Activated T-helper 1 cell treated with Interleukin-2 at 50 U/mL for 16 hours (primary cell): ENCODE results near the gene GGT1.
A peak's percentile ranks its signal among the peaks of the same experiment; 100 is the strongest.
"Not testable (repeated sequence)": the region's sequence is repeated elsewhere in the genome, so short reads cannot be mapped to it uniquely, and the experiment has no call there.

Experiments used
- DNase-seq: peaks from one replicate; pipeline ENCODE4 v3.0.0-alpha.2; 2020; ENCODE audit warnings: low read depth

Gene GGT1

GRCh38 chr22:24599958-24600715 lies 2.9 kb upstream of the GGT1 start:
- not testable (repeated sequence) for DNase-seq

- no peak for DNase-seq
Observed at GRCh38 chr22:24601217-24602104, 1.5 kb upstream of the GGT1 start.

GRCh38 chr22:24602105-24602749 lies 766 bp upstream of the GGT1 start:
- not testable (repeated sequence) for DNase-seq

- not testable (repeated sequence) for DNase-seq
Observed at GRCh38 chr22:24603770-24604629, 1.0 kb downstream of the GGT1 start.

GRCh38 chr22:24606340-24606739 lies 3.3 kb downstream of the GGT1 start:
- DNase-seq: not testable (repeated sequence)

GRCh38 chr22:24607429-24607983 lies 4.5 kb downstream of the GGT1 start:
- DNase-seq: peak; percentile 32

GRCh38 chr22:24608327-24608726 lies 5.3 kb downstream of the GGT1 start:
- DNase-seq: not testable (repeated sequence)

GRCh38 chr22:24609888-24610287 lies 6.9 kb downstream of the GGT1 start:
- DNase-seq: not testable (repeated sequence)

GRCh38 chr22:24614794-24615193 lies 11.8 kb downstream of the GGT1 start:
- not testable (repeated sequence) for DNase-seq

GRCh38 chr22:24621244-24621643 lies 18.3 kb downstream of the GGT1 start:
- DNase-seq: not testable (repeated sequence)

GRCh38 chr22:24622596-24622995 lies 19.6 kb downstream of the GGT1 start:
- DNase-seq: not testable (repeated sequence)

GRCh38 chr22:24627911-24628310 lies 24.9 kb downstream of the GGT1 start:
- DNase-seq: not testable (repeated sequence)

GRCh38 chr22:24629069-24629468 lies 26.1 kb downstream of the GGT1 start:
- not testable (repeated sequence) for DNase-seq

- DNase-seq: not testable (repeated sequence)
Observed at GRCh38 chr22:24630812-24631427, 27.9 kb downstream of the GGT1 start.

- DNase-seq: not testable (repeated sequence)
Observed at GRCh38 chr22:24631430-24632122, 28.6 kb downstream of the GGT1 start.

GRCh38 chr22:24632642-24633041 lies 29.6 kb downstream of the GGT1 start:
- not testable (repeated sequence) for DNase-seq

GRCh38 chr22:24633231-24634023 lies 30.4 kb downstream of the GGT1 start:
- not testable (repeated sequence) for DNase-seq

GRCh38 chr22:24634776-24635389 lies 31.9 kb downstream of the GGT1 start:
- not testable (repeated sequence) for DNase-seq

- DNase-seq: not testable (repeated sequence)
Observed at GRCh38 chr22:24636513-24636912, 33.5 kb downstream of the GGT1 start.
